Testis (tissue), 3 donors: ENCODE measurements around the gene ARHGAP26. TPM values are rescaled to one million over a fixed set of nuclear protein-coding genes. Genes with fewer than 3 reads are reported as not detected.

ENCODE experiments used
- DNase-seq: peaks from one replicate; pipeline ENCODE4 v3.0.0-alpha.2; 2019
- H3K27ac ChIP-seq, 2 donors: fragments of 200-600 bp; sonication (generic); one replicate each; pipeline ENCODE4 v1.5.1; 2019
- H3K27me3 ChIP-seq: fragments of 200-600 bp; sonication (generic); one replicate; pipeline ENCODE4 v1.5.1; 2019
- H3K36me3 ChIP-seq: fragments of 200-600 bp; sonication (generic); one replicate; pipeline ENCODE4 v1.5.1; 2017; ENCODE audit warnings: low read depth; ENCODE audit errors: missing control alignments
- H3K4me1 ChIP-seq: fragments of 200-600 bp; sonication (generic); one replicate; pipeline ENCODE4 v1.5.1; 2019
- H3K4me3 ChIP-seq, 2 donors: fragments of 200-600 bp; sonication (generic); one replicate each; pipeline ENCODE4 v1.5.1; 2017 to 2019
- H3K9me3 ChIP-seq: fragments of 200-600 bp; sonication (generic); one replicate; pipeline ENCODE4 v1.5.1; 2017
- POLR2A ChIP-seq: fragments of 450-650 bp; IDR thresholded peaks from one replicate; pipeline ENCODE4 v1.6.1; 2017; ENCODE audit warnings: antibody characterized with exemption, mild to moderate bottlenecking, moderate library complexity
- WGBS, 2 donors: methylation state at CpG; one replicate each; pipeline ENCODE4 v1.1.5; 2018; 5-methylcytosine and 5-hydroxymethylcytosine counted together
- intact Hi-C: fragments of 100-400 bp; cut with DNase I; formaldehyde crosslinking; loops from one replicate; pipeline ENCODE4 v1.15.1; 2023; ENCODE audit warnings: low total_unique reads
- polyA plus RNA-seq: library from polyadenylated mRNA; stranded (reverse); fragments of 350-450 nt; fragmentation: Illumina TruSeq; extraction: RNeasy Lipid Tissue Mini Kit (QIAGEN cat#74804); gene quantifications from one replicate; pipeline ENCODE4 v1.2.3, GENCODE V29; 2014; ENCODE audit warnings: low read depth, low replicate concordance; ENCODE audit not compliant: insufficient read depth
- total RNA-seq, 2 donors: library from RNA; depleted of rRNA; stranded (reverse); fragments of >200 nt; gene quantifications; one replicate each; pipeline ENCODE4 v1.2.3, GENCODE V29; 2016
- TF ChIP-seq, protein P1 (sequence below), 3 experiments: fragments of 450-650 bp in 2 of 3; fragments of 200-600 bp in 1 of 3; sonication (generic) in 1 of 3; IDR thresholded peaks; one replicate each; pipeline ENCODE4 v1.5.1; 2016 to 2019; ENCODE audit warnings: antibody characterized with exemption in 3 of 3, mild to moderate bottlenecking in 2 of 3, moderate library complexity in 1 of 3

ARHGAP26 gene
- total and polyA plus RNA-seq, 3 donors from 2014 or later = 33.8 to 98.7 (median 95.7) TPM

DNA sequence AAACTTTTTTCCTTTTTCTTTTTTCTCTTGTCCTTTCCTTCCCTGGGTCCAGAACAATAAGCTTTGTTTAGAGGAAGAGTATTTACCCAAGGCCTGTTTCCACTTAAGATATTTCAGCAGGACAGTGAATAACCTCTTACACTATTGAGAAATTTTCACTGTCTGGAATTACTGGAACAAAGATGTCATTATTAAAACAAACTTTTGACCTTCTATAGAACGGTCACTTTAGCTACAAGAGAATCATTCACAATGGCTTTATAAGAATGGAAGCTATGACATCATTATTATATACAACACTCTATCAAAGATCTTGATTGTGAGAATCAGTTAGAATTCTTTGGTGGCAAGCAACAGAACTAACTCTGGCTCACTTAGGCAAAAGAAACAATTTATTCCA lies 22.0 kb upstream of the ARHGAP26 start:
- no peak overlapping the region for H3K27ac ChIP-seq
- no peaks in the 10 kb centered on the region for H3K9me3 ChIP-seq
- intact Hi-C loops = no loop called here
- no peak overlapping the region for H3K4me3 ChIP-seq
- 67 to 69% methylated on average over 1 of the region's 1 CpG for WGBS, 2 donors
- H3K27me3 ChIP-seq = no peaks in the 10 kb centered on the region
- no peak for TF ChIP-seq POLR2A
- TF ChIP-seq, protein P1, sequence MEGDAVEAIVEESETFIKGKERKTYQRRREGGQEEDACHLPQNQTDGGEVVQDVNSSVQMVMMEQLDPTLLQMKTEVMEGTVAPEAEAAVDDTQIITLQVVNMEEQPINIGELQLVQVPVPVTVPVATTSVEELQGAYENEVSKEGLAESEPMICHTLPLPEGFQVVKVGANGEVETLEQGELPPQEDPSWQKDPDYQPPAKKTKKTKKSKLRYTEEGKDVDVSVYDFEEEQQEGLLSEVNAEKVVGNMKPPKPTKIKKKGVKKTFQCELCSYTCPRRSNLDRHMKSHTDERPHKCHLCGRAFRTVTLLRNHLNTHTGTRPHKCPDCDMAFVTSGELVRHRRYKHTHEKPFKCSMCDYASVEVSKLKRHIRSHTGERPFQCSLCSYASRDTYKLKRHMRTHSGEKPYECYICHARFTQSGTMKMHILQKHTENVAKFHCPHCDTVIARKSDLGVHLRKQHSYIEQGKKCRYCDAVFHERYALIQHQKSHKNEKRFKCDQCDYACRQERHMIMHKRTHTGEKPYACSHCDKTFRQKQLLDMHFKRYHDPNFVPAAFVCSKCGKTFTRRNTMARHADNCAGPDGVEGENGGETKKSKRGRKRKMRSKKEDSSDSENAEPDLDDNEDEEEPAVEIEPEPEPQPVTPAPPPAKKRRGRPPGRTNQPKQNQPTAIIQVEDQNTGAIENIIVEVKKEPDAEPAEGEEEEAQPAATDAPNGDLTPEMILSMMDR (IDR thresholded peaks at IDR 0.05) = no peak
- peaks cover 17% of the 10 kb centered on the region for H3K4me1 ChIP-seq
- DNase-seq = no peak
- no peaks in the 10 kb centered on the region for H3K36me3 ChIP-seq

DNA sequence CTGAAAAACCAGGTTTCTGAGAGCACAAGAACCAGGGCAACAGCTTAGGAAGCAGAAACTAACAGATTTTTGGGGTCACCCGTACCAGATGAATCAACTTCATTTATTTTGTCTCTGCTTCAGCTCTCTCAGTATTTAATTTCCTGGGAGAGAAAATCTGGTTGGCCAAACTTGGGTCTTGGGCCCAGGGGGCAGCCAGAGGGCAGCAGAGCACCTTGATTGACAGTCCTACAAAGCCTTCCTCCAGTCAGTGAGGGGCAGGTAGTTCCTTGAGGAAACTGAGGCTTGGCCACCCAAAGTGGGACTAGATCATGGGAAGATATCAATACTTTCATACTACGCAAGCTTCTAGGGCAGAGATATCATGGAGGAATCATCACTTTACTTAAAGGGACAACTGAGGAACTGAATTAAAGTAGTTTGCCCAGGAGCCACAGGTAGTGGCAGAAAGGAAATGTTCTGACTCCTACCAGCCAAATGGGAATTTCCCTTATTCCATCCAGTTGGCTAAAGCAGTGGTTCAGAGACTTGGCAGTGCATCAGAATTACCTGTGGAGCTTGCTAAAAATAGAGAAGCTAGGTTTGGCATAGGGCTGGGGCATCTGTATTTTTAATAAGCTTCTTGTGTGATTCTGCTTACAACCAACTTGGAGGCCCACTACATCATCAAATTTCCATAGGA lies 21.5 kb upstream of the ARHGAP26 start:
- intact Hi-C loops = no loop called here
- no peak overlapping the region for H3K27ac ChIP-seq

DNA sequence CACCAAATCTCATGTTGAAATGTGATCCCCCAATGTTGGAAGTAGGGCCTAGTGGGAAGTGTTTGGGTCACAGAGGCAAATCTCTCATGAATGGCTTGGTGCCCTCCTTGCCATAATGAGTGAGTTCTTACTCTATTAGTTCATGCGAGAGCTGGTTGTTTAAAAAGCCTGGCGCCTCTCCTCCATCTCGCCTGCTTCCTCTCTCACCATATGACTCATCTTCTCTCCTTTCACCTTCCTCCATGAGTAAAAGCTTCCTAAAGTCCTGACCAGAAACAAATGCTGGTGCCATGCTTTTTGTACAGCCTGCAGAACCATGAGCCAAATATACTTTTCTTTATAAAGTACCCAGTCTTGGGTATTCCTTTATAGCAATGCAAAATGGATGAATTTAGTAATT lies 20.9 kb upstream of the ARHGAP26 start:
- Histone ChIP-seq H3K27me3 (no peaks in the 10 kb centered on the region), H3K9me3 (no peaks in the 10 kb centered on the region), H3K4me1 (peaks cover 20% of the 10 kb centered on the region), H3K27ac (no peak overlapping the region), H3K36me3 (no peaks in the 10 kb centered on the region), H3K4me3 (no peak overlapping the region)
- intact Hi-C loops = no loop called here
- 89 to 98% methylated on average over 3 of the region's 3 CpGs for WGBS, 2 donors
- no peak for DNase-seq
- TF ChIP-seq, protein P1 (IDR thresholded peaks at IDR 0.05) = no peak
- no peak for TF ChIP-seq POLR2A

More for the DNA sequence above, 21.5 kb upstream of the ARHGAP26 start:
- TF ChIP-seq POLR2A = no peak
- TF ChIP-seq, protein P1 (IDR thresholded peaks at IDR 0.05) = peak; percentile 33 to 47 (median 38)
- peaks cover 19% of the 10 kb centered on the region for H3K4me1 ChIP-seq
- DNase-seq = peak; percentile 56
- H3K27me3 ChIP-seq = no peaks in the 10 kb centered on the region
- no peaks in the 10 kb centered on the region for H3K9me3 ChIP-seq
- 87 to 89% methylated on average over 2 of the region's 2 CpGs for WGBS, 2 donors
- no peaks in the 10 kb centered on the region for H3K36me3 ChIP-seq
- no peak overlapping the region for H3K4me3 ChIP-seq

DNA sequence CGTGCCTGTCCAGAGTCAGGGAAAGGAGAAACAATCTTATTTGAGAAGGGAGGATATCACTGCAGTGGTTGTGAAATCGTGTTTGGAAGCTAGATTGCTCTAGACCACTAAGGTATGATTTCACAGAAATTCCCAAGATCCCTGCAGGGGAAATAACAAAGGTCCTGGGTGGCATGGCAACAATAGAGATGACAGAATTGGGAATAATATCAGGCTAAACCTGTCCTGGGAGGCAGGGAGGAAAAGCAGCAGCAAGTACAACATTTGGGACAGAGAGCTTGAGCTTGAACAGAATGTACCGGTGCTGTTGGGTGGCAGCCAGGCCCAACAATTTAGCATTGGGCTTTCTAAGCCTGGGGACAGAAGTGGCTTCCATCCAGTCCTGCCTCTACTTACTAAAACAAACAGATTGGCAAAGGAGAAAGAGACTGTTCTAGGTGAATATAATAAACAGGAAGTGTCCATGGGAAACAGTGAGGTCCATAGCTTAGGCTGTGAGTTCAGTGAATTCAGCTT lies 17.0 kb upstream of the ARHGAP26 start:
- TF ChIP-seq POLR2A = no peak
- TF ChIP-seq, protein P1 (IDR thresholded peaks at IDR 0.05) = no peak
- H3K36me3 ChIP-seq = no peaks in the 10 kb centered on the region
- no peaks in the 10 kb centered on the region for H3K27me3 ChIP-seq
- H3K27ac ChIP-seq = peak overlapping the region; percentile 60 to 76
- peaks cover 20% of the 10 kb centered on the region for H3K4me1 ChIP-seq
- no peak overlapping the region for H3K4me3 ChIP-seq
- WGBS, 2 donors = 21 to 37% methylated on average over 3 of the region's 3 CpGs
- intact Hi-C loops = no loop called here
- peak; percentile 82 for DNase-seq
- H3K9me3 ChIP-seq = no peaks in the 10 kb centered on the region

DNA sequence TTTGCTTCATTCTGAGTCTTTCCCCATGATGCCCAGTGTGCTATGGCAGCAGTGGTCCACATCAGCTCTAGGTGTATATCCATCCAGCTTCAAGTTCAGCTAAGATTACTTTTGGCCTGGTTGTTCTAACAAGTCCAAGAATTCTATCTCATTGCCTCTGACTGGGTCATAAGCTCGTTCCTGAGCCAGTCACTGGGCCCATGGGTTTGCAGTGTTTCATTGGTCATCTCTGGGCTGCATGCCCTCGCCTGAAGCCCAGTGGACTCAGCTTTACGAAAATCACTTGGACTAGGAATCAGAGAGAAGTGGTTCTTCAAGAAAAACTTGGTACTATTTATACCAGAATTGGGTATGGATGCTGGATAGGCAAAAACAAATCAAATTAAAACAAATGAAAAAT lies 16.1 kb upstream of the ARHGAP26 start:
- no peak overlapping the region for H3K4me3 ChIP-seq
- no peaks in the 10 kb centered on the region for H3K27me3 ChIP-seq
- H3K27ac ChIP-seq = peak overlapping the region in 1 of 2 donors; percentile 76
- no peak for TF ChIP-seq POLR2A
- TF ChIP-seq, protein P1 (IDR thresholded peaks at IDR 0.05) = no peak
- WGBS, 2 donors = 83 to 91% methylated on average over 3 of the region's 3 CpGs
- H3K36me3 ChIP-seq = no peaks in the 10 kb centered on the region
- DNase-seq = no peak
- peaks cover 20% of the 10 kb centered on the region for H3K4me1 ChIP-seq
- no peaks in the 10 kb centered on the region for H3K9me3 ChIP-seq
- intact Hi-C loops = no loop called here
